Measurements from ENCODE around the gene PCDHGC3.

- TF ChIP-seq CTCF (IDR thresholded peaks at IDR 0.05 in 2 of 3, conservative IDR thresholded peaks at IDR 0.05 in 1 of 3; ENCODE audit: insufficient read depth in 2 of 3, low read depth in 1 of 3, low read length in 3 of 3) (no peak), EZH2 (IDR thresholded peaks at IDR 0.05; ENCODE audit: borderline replicate concordance, low read depth, low read length) (no peak), ZNF668 (CRISPR knock-in tag; IDR thresholded peaks at IDR 0.05) (no peak), PHF8 (IDR thresholded peaks at IDR 0.05; ENCODE audit: borderline replicate concordance, low read length) (no peak), POLR2A (conservative IDR thresholded peaks at IDR 0.05) (no peak), ASH1L (IDR thresholded peaks at IDR 0.05; ENCODE audit: borderline replicate concordance, low read depth, partially characterized antibody) (no peak), PHB2 (IDR thresholded peaks at IDR 0.05; ENCODE audit: low read depth) (no peak), GABPB1 (CRISPR knock-in tag; IDR thresholded peaks at IDR 0.05) (no peak), GABPA (tag; conservative IDR thresholded peaks at IDR 0.05; ENCODE audit: low read depth) (no peak), POU5F1 (IDR thresholded peaks at IDR 0.05; ENCODE audit: borderline replicate concordance, low read depth, low read length, partially characterized antibody) (no peak)
- TF ChIP-seq, protein P1, sequence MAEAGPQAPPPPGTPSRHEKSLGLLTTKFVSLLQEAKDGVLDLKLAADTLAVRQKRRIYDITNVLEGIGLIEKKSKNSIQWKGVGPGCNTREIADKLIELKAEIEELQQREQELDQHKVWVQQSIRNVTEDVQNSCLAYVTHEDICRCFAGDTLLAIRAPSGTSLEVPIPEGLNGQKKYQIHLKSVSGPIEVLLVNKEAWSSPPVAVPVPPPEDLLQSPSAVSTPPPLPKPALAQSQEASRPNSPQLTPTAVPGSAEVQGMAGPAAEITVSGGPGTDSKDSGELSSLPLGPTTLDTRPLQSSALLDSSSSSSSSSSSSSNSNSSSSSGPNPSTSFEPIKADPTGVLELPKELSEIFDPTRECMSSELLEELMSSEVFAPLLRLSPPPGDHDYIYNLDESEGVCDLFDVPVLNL (CRISPR knock-in tag; IDR thresholded peaks at IDR 0.05; ENCODE audit: low read depth) = no peak
Observed at GRCh38 chr5:141486091-141486490, 10.3 kb downstream of the PCDHGC3 start.
